OCI-LY1 (cell line): ENCODE measurements around the gene ACAD10.

Source experiments
- CTCF ChIP-seq: fragments of 200-600 bp; sonication (generic), shearing (Covaris generic); IDR thresholded peaks from 2 replicates; pipeline ENCODE4 v1.5.1; 2017; ENCODE audit warnings: mild to moderate bottlenecking, antibody characterized with exemption, low read length, moderate library complexity, mixed read lengths
- EZH2 ChIP-seq: fragments of 200-600 bp; sonication (generic), shearing (Covaris generic); IDR thresholded peaks from 2 replicates; pipeline ENCODE4 v1.8.0; 2017; ENCODE audit warnings: borderline replicate concordance, mixed run types, mild to moderate bottlenecking, antibody characterized with exemption, low read length, moderate library complexity, mixed read lengths

- TF ChIP-seq CTCF (no peak), EZH2 (no peak)
Observed at GRCh38 chr12:111747333-111747732, 61.5 kb downstream of the ACAD10 start.
